Heart left ventricle (tissue), 13 donors: ENCODE measurements around the gene IGLON5.

Experiments
- POLR2A ChIP-seq, 2 donors: fragments of 450-650 bp; IDR thresholded peaks; one replicate each; pipeline ENCODE4 v1.6.1; 2017; ENCODE audit warnings: antibody characterized with exemption in 2 of 2, mild to moderate bottlenecking in 2 of 2, moderate library complexity in 2 of 2
- TF ChIP-seq, protein P1 (sequence below), 12 donors: fragments of 200-600 bp; sonication (generic) in 4 of 12; IDR thresholded peaks; one replicate each; pipeline versions ENCODE4 v1.5.0 to v1.8.0; 2018 to 2022; ENCODE audit warnings: antibody characterized with exemption in 12 of 12, mild to moderate bottlenecking in 5 of 12
- donor health status: ischemic (EF 13 %, LVEDD 7.1; RV severe dilation, severe dysfunction).
- donor health status: DM: no; HTN: yes; CAD: no.
- donor health status: DM: no; HTN: no; CAD: no.
- donor health status: ischemic (EF 25% LVEDD 6.9; RV normal size, moderate dysfunction).
- donor health status: ischemic (EF 25% LVEDD 5.7; RV mildly dilated, moderate dysfunction).
- donor health status: ischemic (EF 35%, LVEDD 5.7; RV mildly dilated, moderate dysfunction).
- donor health status: nonischemic (EF 11% LVEDD 7.7; RV severe dilation, severe dysfunction).
- donor health status: DM: yes; HTN: yes; CAD: no.
- donor health status: PGD.
- donor health status: ischemic (EF 29% LVEDD 5.4; RV normal size, mild dysfunction).
- donor health status: nonischemic (EF 23%, LVEDD 6.1; RV moderate dilation, normal function).

- TF ChIP-seq, protein P1, sequence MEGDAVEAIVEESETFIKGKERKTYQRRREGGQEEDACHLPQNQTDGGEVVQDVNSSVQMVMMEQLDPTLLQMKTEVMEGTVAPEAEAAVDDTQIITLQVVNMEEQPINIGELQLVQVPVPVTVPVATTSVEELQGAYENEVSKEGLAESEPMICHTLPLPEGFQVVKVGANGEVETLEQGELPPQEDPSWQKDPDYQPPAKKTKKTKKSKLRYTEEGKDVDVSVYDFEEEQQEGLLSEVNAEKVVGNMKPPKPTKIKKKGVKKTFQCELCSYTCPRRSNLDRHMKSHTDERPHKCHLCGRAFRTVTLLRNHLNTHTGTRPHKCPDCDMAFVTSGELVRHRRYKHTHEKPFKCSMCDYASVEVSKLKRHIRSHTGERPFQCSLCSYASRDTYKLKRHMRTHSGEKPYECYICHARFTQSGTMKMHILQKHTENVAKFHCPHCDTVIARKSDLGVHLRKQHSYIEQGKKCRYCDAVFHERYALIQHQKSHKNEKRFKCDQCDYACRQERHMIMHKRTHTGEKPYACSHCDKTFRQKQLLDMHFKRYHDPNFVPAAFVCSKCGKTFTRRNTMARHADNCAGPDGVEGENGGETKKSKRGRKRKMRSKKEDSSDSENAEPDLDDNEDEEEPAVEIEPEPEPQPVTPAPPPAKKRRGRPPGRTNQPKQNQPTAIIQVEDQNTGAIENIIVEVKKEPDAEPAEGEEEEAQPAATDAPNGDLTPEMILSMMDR (IDR thresholded peaks at IDR 0.05): no peak
- no peak for TF ChIP-seq POLR2A (IDR thresholded peaks at IDR 0.05)
These were observed 29.6 kb downstream of the IGLON5 start for GRCh38 chr19:51341066-51341465.
